ENCODE measurements around the gene TSC22D3. TPM values are rescaled to one million over a fixed set of nuclear protein-coding genes. Genes with fewer than 3 reads are reported as not detected.

The TSC22D3 gene
- total and polyA plus RNA-seq, 8 donors, result 198 to 906 (median 338) TPM

- Histone ChIP-seq H3K27ac (peak overlapping the region; percentile 16 to 97 (median 95)), H3K27me3 (peaks cover 0 to 5% (median 0%) of the 10 kb centered on the region in 3 donors), H3K9me3 (no peaks in the 10 kb centered on the region), H3K4me3 (no peak overlapping the region), H3K4me1 (peaks cover 22 to 87% (median 46%) of the 10 kb centered on the region in 4 donors), H3K36me3 (peaks cover 0 to under 1% (median 0%) of the 10 kb centered on the region in 4 donors)
- no peak for TF ChIP-seq EP300 (IDR thresholded peaks at IDR 0.05)
- no peak for TF ChIP-seq CTCF (IDR thresholded peaks at IDR 0.05)
- TF ChIP-seq POLR2AphosphoS5 (IDR thresholded peaks at IDR 0.05), result no peak
- no peak for TF ChIP-seq POLR2A (IDR thresholded peaks at IDR 0.05)
- intact Hi-C loops (cut with DNase I; ENCODE audit: low total_unique reads), result no loop called here
- WGBS, 5 donors, result 62 to 77% (median 66%) methylated on average over 9 of the region's 9 CpGs
- DNase-seq, result no peak
These were observed 54.3 kb downstream of the TSC22D3 start for GRCh38 chrX:107721318-107721717.

- intact Hi-C loops (cut with DNase I; ENCODE audit: low total_unique reads), result no loop called here
- Histone ChIP-seq H3K36me3 (peaks cover 20 to 30% (median 25%) of the 10 kb centered on the region in 4 donors), H3K4me3 (no peak overlapping the region), H3K4me1 (peaks cover 13 to 57% (median 33%) of the 10 kb centered on the region in 4 donors), H3K27ac (peak overlapping the region; percentile 44 to 97 (median 96)), H3K9me3 (no peaks in the 10 kb centered on the region), H3K27me3 (peaks cover 0 to 10% (median 0%) of the 10 kb centered on the region in 3 donors)
- TF ChIP-seq CTCF (IDR thresholded peaks at IDR 0.05) (peak in 6 of 7 experiments; percentile 60 to 98 (median 89)), POLR2A (IDR thresholded peaks at IDR 0.05) (no peak), POLR2AphosphoS5 (IDR thresholded peaks at IDR 0.05) (peak; percentile 80 to 93 (median 91)), EP300 (IDR thresholded peaks at IDR 0.05) (peak; percentile 82)
- 19 to 31% (median 26%) methylated on average over 2 to 3 of the region's 3 CpGs for WGBS, 5 donors
- DNase-seq, result peak; percentile 87 to 91
These were observed 57.4 kb downstream of the TSC22D3 start for GRCh38 chrX:107718156-107718621.

- intact Hi-C loops (cut with DNase I; ENCODE audit: low total_unique reads), result no loop called here
- DNase-seq, result peak; percentile 88 to 90
- H3K36me3 ChIP-seq, result peaks cover 20 to 30% (median 26%) of the 10 kb centered on the region in 4 donors
- H3K4me1 ChIP-seq, result peaks cover 11 to 57% (median 31%) of the 10 kb centered on the region in 4 donors
- 6 to 39% (median 17%) methylated on average over 20 to 29 of the region's 29 CpGs for WGBS, 5 donors
- peak in 1 of 7 experiments; percentile 7 for TF ChIP-seq CTCF (IDR thresholded peaks at IDR 0.05)
- peak; percentile 98 to 100 (median 100) for TF ChIP-seq POLR2AphosphoS5 (IDR thresholded peaks at IDR 0.05)
- peak in 2 of 4 donors; percentile 98 for TF ChIP-seq POLR2A (IDR thresholded peaks at IDR 0.05)
- peak; percentile 86 for TF ChIP-seq EP300 (IDR thresholded peaks at IDR 0.05)
- no peaks in the 10 kb centered on the region for H3K9me3 ChIP-seq
- H3K27me3 ChIP-seq, result peaks cover 0 to 10% (median 0%) of the 10 kb centered on the region in 3 donors
- peak overlapping the region; percentile 64 to 76 (median 70) for H3K4me3 ChIP-seq
- peak overlapping the region; percentile 91 to 97 (median 96) for H3K27ac ChIP-seq
These were observed 58.5 kb downstream of the TSC22D3 start for GRCh38 chrX:107716816-107717700.

- intact Hi-C loops (cut with DNase I; ENCODE audit: low total_unique reads), result no loop called here
- peak in 1 of 3 donors; percentile 14 for TF ChIP-seq POLR2AphosphoS5 (IDR thresholded peaks at IDR 0.05)
- TF ChIP-seq POLR2A (IDR thresholded peaks at IDR 0.05), result no peak
- 0 to 33% (median 17%) methylated on average over 32 to 50 of the region's 52 CpGs; no CpG with 5 or more reads in 1 of the 5 donors for WGBS, 5 donors
These were observed 59.4 kb downstream of the TSC22D3 start for GRCh38 chrX:107716118-107716684.

More at GRCh38 chrX:107716118-107716684, 59.4 kb downstream of the TSC22D3 start:
- H3K4me3 ChIP-seq, result peak overlapping the region; percentile 64 to 76 (median 70)
- H3K9me3 ChIP-seq, result no peaks in the 10 kb centered on the region
- peaks cover 0 to 10% (median 0%) of the 10 kb centered on the region in 3 donors for H3K27me3 ChIP-seq
- H3K27ac ChIP-seq, result peak overlapping the region; percentile 91 to 97 (median 96)
- peaks cover 20 to 30% (median 26%) of the 10 kb centered on the region in 4 donors for H3K36me3 ChIP-seq
- DNase-seq, result peak in 1 of 2 donors; percentile 72
- peaks cover 9 to 57% (median 30%) of the 10 kb centered on the region in 4 donors for H3K4me1 ChIP-seq

Measured in stomach (tissue), 9 donors.